H1 (cell line): ENCODE results near the gene NOL3. TPM values are rescaled to one million over a fixed set of nuclear protein-coding genes. Genes with fewer than 3 reads are reported as not detected.

Source experiments
- CTCF ChIA-PET: fragments of 300-600 bp; sonication (Branson Sonifier 250); formaldehyde crosslinking; loops from one replicate; lab custom pipeline; 2021; ENCODE audit not compliant: partially characterized antibody; lab: Charles Lee
- POLR2A ChIA-PET: fragments of 300-600 bp; sonication (Branson Sonifier 250); formaldehyde crosslinking; loops from one replicate; lab custom pipeline; 2021; ENCODE audit warnings: inconsistent platforms; ENCODE audit not compliant: partially characterized antibody; lab: Charles Lee
- DNase-seq, 2 experiments: peaks; one replicate each; pipeline versions ENCODE4 v3.0.0 to v3.0.0-alpha.2; 2010 to 2022; ENCODE audit warnings: low spot score in 2 of 2, low read depth in 1 of 2, mixed read lengths in 1 of 2
- FAIRE-seq: peaks from 2 replicates; lab custom pipeline; 2011; peaks lifted over from hg19 to GRCh38; lab: Jason Lieb, UNC
- H2AFZ ChIP-seq: 2 replicates; pipeline ENCODE4 v1.8.1; 2012; ENCODE audit warnings: low read length, inconsistent platforms
- H2AK5ac ChIP-seq: 2 replicates; pipeline ENCODE4 v1.6.1; 2013; ENCODE audit warnings: low read depth, low read length
- H2BK120ac ChIP-seq: replicated peaks from 2 replicates; pipeline ENCODE3; 2013; ENCODE audit warnings: low read depth, low read length, inconsistent platforms
- H2BK12ac ChIP-seq: 2 replicates; pipeline ENCODE4 v1.6.1; 2013; ENCODE audit warnings: low read depth, low read length
- H2BK15ac ChIP-seq: 2 replicates; pipeline ENCODE4 v1.6.1; 2013; ENCODE audit warnings: low read length
- H2BK20ac ChIP-seq: 2 replicates; pipeline ENCODE4 v1.6.1; 2013; ENCODE audit warnings: low read length
- H2BK5ac ChIP-seq: 2 replicates; pipeline ENCODE4 v1.6.1; 2013; ENCODE audit warnings: low read depth, low read length
- H3K14ac ChIP-seq: 2 replicates; pipeline ENCODE4 v1.6.1; 2013; ENCODE audit warnings: inconsistent platforms; ENCODE audit not compliant: insufficient read length
- H3K18ac ChIP-seq: 2 replicates; pipeline ENCODE4 v1.6.1; 2013; ENCODE audit warnings: low read length; ENCODE audit errors: extremely low read depth
- H3K23ac ChIP-seq: 2 replicates; pipeline ENCODE4 v1.6.1; 2013; ENCODE audit warnings: inconsistent platforms; ENCODE audit not compliant: insufficient read length
- H3K23me2 ChIP-seq: 2 replicates; pipeline ENCODE4 v1.6.1; 2013; ENCODE audit warnings: low read depth, low read length
- H3K27ac ChIP-seq: 2 replicates; pipeline ENCODE4 v1.6.1; 2011; ENCODE audit warnings: low read depth, low read length, inconsistent platforms
- H3K27me3 ChIP-seq, 4 experiments: replicated peaks in 1 of 4; 1 replicate in 1 of 4; 2 replicates in 3 of 4; pipeline versions ENCODE4 v1.6.1 to v1.8.1; 2011 to 2013; ENCODE audit warnings: low read length in 3 of 4, mild to moderate bottlenecking in 3 of 4, inconsistent platforms in 2 of 4, mixed read lengths in 2 of 4, moderate library complexity in 1 of 4; ENCODE audit not compliant: control insufficient read depth in 3 of 4, insufficient read depth in 3 of 4; ENCODE audit errors: extremely low read depth in 1 of 4
- H3K36me3 ChIP-seq, 4 experiments: 2 replicates each; pipeline versions ENCODE4 v1.6.1 to v1.8.1; 2011 to 2013; ENCODE audit warnings: mild to moderate bottlenecking in 4 of 4, low read length in 3 of 4, moderate library complexity in 2 of 4, control low read depth in 1 of 4, inconsistent platforms in 1 of 4; ENCODE audit not compliant: insufficient read depth in 4 of 4, control insufficient read depth in 2 of 4
- H3K4ac ChIP-seq: replicated peaks from 2 replicates; pipeline ENCODE3; 2013; ENCODE audit warnings: low read length, low read depth, mixed read lengths, inconsistent platforms; ENCODE audit not compliant: insufficient read length
- H3K4me1 ChIP-seq, 4 experiments: replicated peaks in 1 of 4; 1 replicate in 1 of 4; 2 replicates in 3 of 4; pipeline versions ENCODE4 v1.6.1 to v1.8.1; 2011 to 2013; ENCODE audit warnings: low read length in 3 of 4, inconsistent platforms in 2 of 4, mixed read lengths in 1 of 4; ENCODE audit not compliant: insufficient read depth in 4 of 4, control insufficient read depth in 3 of 4
- H3K4me2 ChIP-seq, 2 experiments: 2 replicates each; pipeline versions ENCODE4 v1.6.1 to v1.8.1; 2011 to 2013; ENCODE audit warnings: low read depth in 2 of 2, low read length in 2 of 2, control low read depth in 1 of 2, inconsistent platforms in 1 of 2, mild to moderate bottlenecking in 1 of 2; ENCODE audit not compliant: insufficient read depth in 1 of 2
- H3K4me3 ChIP-seq, 4 experiments: fragments of 200-600, 300-600 bp in 1 of 4; sonication (generic), shearing (Covaris generic), sonication (Bioruptor Twin) in 1 of 4; 2 replicates each; pipeline versions ENCODE4 v1.5.1 to v1.8.1; 2011 to 2016; ENCODE audit warnings: low read length in 4 of 4, low read depth in 3 of 4, control low read depth in 2 of 4, inconsistent platforms in 2 of 4, mild to moderate bottlenecking in 2 of 4, mixed read lengths in 1 of 4, moderate library complexity in 1 of 4; ENCODE audit not compliant: insufficient read depth in 2 of 4; ENCODE audit errors: extremely low read depth in 1 of 4
- H3K56ac ChIP-seq: replicated peaks from 2 replicates; pipeline ENCODE3; 2013; ENCODE audit warnings: low read depth, mild to moderate bottlenecking, mixed read lengths, low read length, inconsistent platforms; ENCODE audit not compliant: insufficient read length
- H3K79me1 ChIP-seq: 2 replicates; pipeline ENCODE4 v1.6.1; 2013; ENCODE audit warnings: low read depth, low read length, control low read depth
- H3K79me2 ChIP-seq, 2 experiments: 2 replicates each; pipeline versions ENCODE4 v1.6.1 to v1.8.1; 2012 to 2013; ENCODE audit warnings: low read length in 2 of 2, mild to moderate bottlenecking in 2 of 2, inconsistent platforms in 1 of 2; ENCODE audit not compliant: insufficient read depth in 2 of 2, control insufficient read depth in 1 of 2
- H3K9ac ChIP-seq, 4 experiments: replicated peaks in 1 of 4; 1 replicate in 1 of 4; 2 replicates in 3 of 4; pipeline versions ENCODE4 v1.6.1 to v1.8.1; 2011 to 2013; ENCODE audit warnings: low read depth in 3 of 4, low read length in 3 of 4, control low read depth in 2 of 4, mild to moderate bottlenecking in 2 of 4, moderate library complexity in 2 of 4, inconsistent platforms in 1 of 4; ENCODE audit errors: extremely low read depth in 1 of 4
- H3K9me3 ChIP-seq, 2 experiments: 2 replicates each; pipeline versions ENCODE4 v1.6.1 to v1.8.1; 2012 to 2013; ENCODE audit warnings: mild to moderate bottlenecking in 2 of 2, moderate library complexity in 2 of 2, control low read depth in 1 of 2, inconsistent platforms in 1 of 2, low read depth in 1 of 2, low read length in 1 of 2, mixed read lengths in 1 of 2; ENCODE audit not compliant: insufficient read depth in 2 of 2
- H4K20me1 ChIP-seq, 2 experiments: replicated peaks in 1 of 2; 2 replicates each; pipeline versions ENCODE3 to v1.8.1; 2011 to 2013; ENCODE audit warnings: inconsistent platforms in 2 of 2, low read length in 2 of 2, mild to moderate bottlenecking in 1 of 2; ENCODE audit not compliant: insufficient read depth in 2 of 2, control insufficient read depth in 1 of 2
- H4K5ac ChIP-seq: 2 replicates; pipeline ENCODE4 v1.6.1; 2013; ENCODE audit warnings: low read length, low read depth, mixed read lengths, inconsistent platforms; ENCODE audit not compliant: insufficient read length
- H4K8ac ChIP-seq: 2 replicates; pipeline ENCODE4 v1.8.0; 2013; ENCODE audit warnings: mild to moderate bottlenecking, moderate library complexity, low read length, inconsistent platforms; ENCODE audit not compliant: insufficient read depth; ENCODE audit errors: extremely low read depth
- H4K91ac ChIP-seq: replicated peaks from 2 replicates; pipeline ENCODE3; 2013; ENCODE audit warnings: low read length, mixed read lengths, inconsistent platforms; ENCODE audit not compliant: insufficient read length
- BRCA1 ChIP-seq: IDR thresholded peaks from 2 replicates; pipeline ENCODE4 v1.6.1; 2012; ENCODE audit warnings: low read depth, low read length, improper control_type of control experiment
- CTBP2 ChIP-seq: IDR thresholded peaks from 2 replicates; pipeline ENCODE4 v1.7.0; 2011; ENCODE audit warnings: borderline replicate concordance, mild to moderate bottlenecking, moderate library complexity, mixed read lengths, low read length; ENCODE audit not compliant: insufficient read depth, insufficient read length
- EGR1 ChIP-seq: IDR thresholded peaks from 2 replicates; pipeline ENCODE4 v1.6.1; 2011; ENCODE audit warnings: low read depth, low read length, borderline replicate concordance
- GABPA ChIP-seq: IDR thresholded peaks from 2 replicates; pipeline ENCODE4 v1.6.1; 2011; ENCODE audit warnings: mild to moderate bottlenecking, low read length, moderate library complexity, borderline replicate concordance; ENCODE audit not compliant: insufficient read depth
- GTF2F1 ChIP-seq: IDR thresholded peaks from 2 replicates; pipeline ENCODE4 v1.6.1; 2012; ENCODE audit warnings: low read depth, low read length, improper control_type of control experiment, borderline replicate concordance
- NANOG ChIP-seq: IDR thresholded peaks from 2 replicates; pipeline ENCODE4 v1.6.1; 2011; ENCODE audit warnings: low read length, low read depth, mild to moderate bottlenecking, inconsistent platforms; ENCODE audit not compliant: insufficient read depth, poor library complexity, severe bottlenecking
- POLR2AphosphoS5 ChIP-seq: IDR thresholded peaks from 2 replicates; pipeline ENCODE4 v1.6.1; 2011; ENCODE audit warnings: low read depth, low read length
- RXRA ChIP-seq: IDR thresholded peaks from 2 replicates; pipeline ENCODE4 v1.6.1; 2011; ENCODE audit warnings: low read depth, mild to moderate bottlenecking, low read length, moderate library complexity; ENCODE audit not compliant: insufficient read depth
- SIN3A ChIP-seq, 2 experiments: IDR thresholded peaks in 1 of 2; conservative IDR thresholded peaks in 1 of 2; 2 replicates each; pipeline ENCODE4 v1.6.1; 2011 to 2012; ENCODE audit warnings: low read length in 2 of 2, improper control_type of control experiment in 1 of 2, low read depth in 1 of 2, mild to moderate bottlenecking in 1 of 2
- TBP ChIP-seq: IDR thresholded peaks from 2 replicates; pipeline ENCODE4 v1.6.1; 2011; ENCODE audit warnings: low read depth, low read length, improper control_type of control experiment
- WGBS, 2 experiments: shearing (Covaris generic) in 1 of 2; methylation state at CpG; one replicate each; pipeline versions ENCODE4 v1.1.6 to v1.1.7; 2013 to 2015; ENCODE audit warnings: low lambda C conversion rate in 2 of 2, mixed read lengths in 2 of 2, inconsistent platforms in 1 of 2, low coverage in 1 of 2, missing lambda C conversion rate in 1 of 2; ENCODE audit not compliant: insufficient replicate concordance in 2 of 2, insufficient coverage in 1 of 2, insufficient read length in 1 of 2; ENCODE audit errors: extremely low coverage in 1 of 2, missing lambda C conversion rate in 1 of 2; 5-methylcytosine and 5-hydroxymethylcytosine counted together
- polyA plus RNA-seq, 7 experiments: library from polyadenylated mRNA; depleted of rRNA in 3 of 7; stranded (reverse) in 5 of 7; unstranded in 2 of 7; fragments of >200 nt in 5 of 7; fragments of 200-250 nt in 2 of 7; gene quantifications; 1 replicate in 5 of 7; 2 replicates in 1 of 7; 4 replicates in 1 of 7; pipeline versions ENCODE4 v1.2.1 to v1.2.3, GENCODE V29; 2011 to 2013; ENCODE audit warnings: missing spikeins in 2 of 7, mixed read lengths in 2 of 7
- total RNA-seq: library from RNA; stranded (reverse); fragmentation: NEBNext Ultra II Directional; extraction: Animal tissue kit (Norgen Biotek cat#: 25700); gene quantifications from 2 replicates; pipeline ENCODE4 v1.2.1, GENCODE V29; 2021
- TF ChIP-seq, protein P1 (sequence below): IDR thresholded peaks from 2 replicates; pipeline ENCODE4 v1.6.1; 2012; ENCODE audit warnings: low read length, inconsistent platforms

The NOL3 gene
- total and polyA plus RNA-seq, 2 of the 8 experiments (the other 6 are each of a cell fraction or from before 2014, with no cell fraction given), result 2.2 to 4.6 TPM

DNA sequence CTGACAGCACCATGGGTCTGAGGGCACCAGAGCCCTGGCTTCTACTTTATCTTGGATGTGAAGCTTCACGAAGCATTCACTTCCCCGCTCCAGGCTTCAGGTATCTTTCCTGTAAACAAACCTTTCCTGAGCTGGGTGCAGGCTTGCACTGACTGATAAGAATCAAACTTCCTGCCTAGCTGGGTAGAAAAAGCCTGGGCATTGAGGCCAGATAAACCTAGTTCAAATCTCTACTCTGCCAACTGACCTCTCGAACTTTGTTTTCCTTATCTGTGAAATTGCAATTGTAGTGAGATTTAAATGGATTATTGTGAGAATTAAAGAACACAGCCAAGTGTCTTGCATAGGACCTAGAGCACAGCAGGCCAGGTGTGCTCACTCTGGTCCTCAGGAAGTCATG is 53.7 kb downstream of the NOL3 start:
- no peak overlapping the region for H3K9ac ChIP-seq
- H2BK5ac ChIP-seq, result no peak overlapping the region
- H3K27ac ChIP-seq, result no peak overlapping the region
- H4K91ac ChIP-seq, result no peak overlapping the region
- peaks cover 0 to 13% of the 10 kb centered on the region in 2 experiments; a peak in 2 of 4 replicates for H3K79me2 ChIP-seq
- no peak overlapping the region for H3K4me3 ChIP-seq
- no peak overlapping the region for H2BK12ac ChIP-seq
- H3K4ac ChIP-seq, result no peak overlapping the region
- no peak overlapping the region for H4K5ac ChIP-seq
- no peaks in the 10 kb centered on the region for H3K79me1 ChIP-seq
- ChIA-PET CTCF (interaction anchor here (0.8 to 2.4 kb wide), 8 partner anchors 11 to 298 kb away, joined by 3 to 7 read pairs (median 3); partner anchors contain the start of genes E2F4 and FHOD1), POLR2A (interaction anchor here (0.8 to 2.0 kb wide), 5 partner anchors 14 to 104 kb away, joined by 3 to 5 read pairs (median 3); partner anchors contain the start of gene ELMO3)
- no peak overlapping the region for H4K8ac ChIP-seq
- H3K27me3 ChIP-seq, result peaks cover 0 to 2% (median 0%) of the 10 kb centered on the region in 4 experiments; a peak in 4 of 7 replicates
- no peak for DNase-seq
- H3K18ac ChIP-seq, result no peak overlapping the region
- WGBS, 2 experiments, result 90% methylated on average over 3 of the region's 3 CpGs; no CpG with 5 or more reads in 1 of the 2 experiments
- H3K23ac ChIP-seq, result no peak overlapping the region
- no peak overlapping the region for H2BK15ac ChIP-seq
- peaks cover 5% of the 10 kb centered on the region for H3K23me2 ChIP-seq
- no peak overlapping the region for H3K14ac ChIP-seq
- H2BK120ac ChIP-seq, result no peak overlapping the region
- H2BK20ac ChIP-seq, result no peak overlapping the region
- peaks cover 2 to 8% (median 7%) of the 10 kb centered on the region in 4 experiments; a peak in 5 of 8 replicates for H3K36me3 ChIP-seq
- H2AK5ac ChIP-seq, result no peak overlapping the region
- H3K4me1 ChIP-seq, result peaks cover 0 to 6% (median 3%) of the 10 kb centered on the region in 4 experiments; a peak in 3 of 7 replicates
- H2AFZ ChIP-seq, result no peak overlapping the region
- no peaks in the 10 kb centered on the region for H3K9me3 ChIP-seq
- H4K20me1 ChIP-seq, result peaks cover 3 to 4% of the 10 kb centered on the region in 2 experiments
- no peak overlapping the region for H3K4me2 ChIP-seq
- no peak overlapping the region for H3K56ac ChIP-seq
- no peak for FAIRE-seq
- TF ChIP-seq NANOG (no peak), EGR1 (no peak), BRCA1 (no peak), TBP (no peak), GTF2F1 (no peak), POLR2AphosphoS5 (no peak), SIN3A (conservative IDR thresholded peaks at IDR 0.05 in 1 of 2, IDR thresholded peaks at IDR 0.05 in 1 of 2; ENCODE audit: low read depth in 1 of 2, low read length in 2 of 2) (no peak), CTBP2 (no peak), RXRA (no peak), GABPA (no peak)
- TF ChIP-seq, protein P1, sequence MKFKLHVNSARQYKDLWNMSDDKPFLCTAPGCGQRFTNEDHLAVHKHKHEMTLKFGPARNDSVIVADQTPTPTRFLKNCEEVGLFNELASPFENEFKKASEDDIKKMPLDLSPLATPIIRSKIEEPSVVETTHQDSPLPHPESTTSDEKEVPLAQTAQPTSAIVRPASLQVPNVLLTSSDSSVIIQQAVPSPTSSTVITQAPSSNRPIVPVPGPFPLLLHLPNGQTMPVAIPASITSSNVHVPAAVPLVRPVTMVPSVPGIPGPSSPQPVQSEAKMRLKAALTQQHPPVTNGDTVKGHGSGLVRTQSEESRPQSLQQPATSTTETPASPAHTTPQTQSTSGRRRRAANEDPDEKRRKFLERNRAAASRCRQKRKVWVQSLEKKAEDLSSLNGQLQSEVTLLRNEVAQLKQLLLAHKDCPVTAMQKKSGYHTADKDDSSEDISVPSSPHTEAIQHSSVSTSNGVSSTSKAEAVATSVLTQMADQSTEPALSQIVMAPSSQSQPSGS, result no peak
